SK-N-MC (cell line): ENCODE results near the gene ZNF423.

ENCODE experiments used
- EZH2 ChIP-seq: fragments of 200-600 bp; sonication (generic); IDR thresholded peaks from one replicate; pipeline ENCODE4 v1.6.1; 2017; ENCODE audit warnings: antibody characterized with exemption
- FOXP2 ChIP-seq: optimal IDR thresholded peaks from 2 replicates; pipeline ENCODE3; 2011; ENCODE audit warnings: mild to moderate bottlenecking, moderate library complexity; ENCODE audit not compliant: insufficient read depth; ENCODE audit errors: extremely low read length, control extremely low read depth
- POLR2AphosphoS5 ChIP-seq: IDR thresholded peaks from 2 replicates; pipeline ENCODE4 v1.6.1; 2012; ENCODE audit warnings: mild to moderate bottlenecking, low read depth, low read length, borderline replicate concordance

GRCh38 chr16:49789616-49790015, 66.3 kb downstream of the ZNF423 start:
- TF ChIP-seq POLR2AphosphoS5 = no peak
- TF ChIP-seq EZH2 = no peak
- TF ChIP-seq FOXP2 = no peak
